HepG2 (cell line): Measurements from ENCODE around the gene BRCA1. TPM values are rescaled to one million over a fixed set of nuclear protein-coding genes. Genes with fewer than 3 reads are reported as not detected.

Source experiments
- ATRX ChIP-seq: sonication (generic); formaldehyde crosslinking; IDR thresholded peaks from 2 replicates; pipeline ENCODE4 v1.4.0; 2020; ENCODE audit warnings: missing genetic modification reagents, borderline replicate concordance
- CEBPG ChIP-seq: IDR thresholded peaks from 2 replicates; pipeline ENCODE4 v1.6.1; 2016
- FOSL1 ChIP-seq: sonication (generic); formaldehyde crosslinking; IDR thresholded peaks from 2 replicates; pipeline ENCODE4 v1.9.0; 2021; ENCODE audit warnings: missing genetic modification reagents, borderline replicate concordance
- GATAD1 ChIP-seq: IDR thresholded peaks from 2 replicates; pipeline ENCODE4 v1.6.1; 2016; ENCODE audit warnings: missing genetic modification reagents, missing compliant biosample characterization
- ISX ChIP-seq: sonication (generic); formaldehyde crosslinking; conservative IDR thresholded peaks from 2 replicates; pipeline ENCODE4 v1.5.0; 2020; ENCODE audit warnings: missing genetic modification reagents
- JARID2 ChIP-seq: sonication (generic); formaldehyde crosslinking; IDR thresholded peaks from 2 replicates; pipeline ENCODE4 v1.8.1; 2023; ENCODE audit warnings: missing genetic modification reagents, inconsistent platforms; ENCODE audit not compliant: insufficient replicate concordance
- KDM1A ChIP-seq: IDR thresholded peaks from 2 replicates; pipeline ENCODE4 v1.6.1; 2016; ENCODE audit warnings: missing compliant biosample characterization
- KDM6A ChIP-seq: IDR thresholded peaks from 2 replicates; pipeline ENCODE4 v1.6.1; 2016; ENCODE audit warnings: low read depth
- MAFF ChIP-seq: IDR thresholded peaks from 2 replicates; pipeline ENCODE4 v1.6.1; 2011; ENCODE audit warnings: low read depth, low read length, improper control_type of control experiment
- MTF1 ChIP-seq: sonication (generic); formaldehyde crosslinking; IDR thresholded peaks from 2 replicates; pipeline ENCODE4 v1.5.0; 2020; ENCODE audit warnings: missing genetic modification reagents
- NBN ChIP-seq: fragments of 450-650 bp; conservative IDR thresholded peaks from 2 replicates; pipeline ENCODE4 v1.6.1; 2017
- POLR2A ChIP-seq, 2 experiments: IDR thresholded peaks; 2 replicates each; pipeline ENCODE4 v1.6.1; 2011; ENCODE audit warnings: low read depth in 2 of 2, low read length in 2 of 2, mild to moderate bottlenecking in 1 of 2, moderate library complexity in 1 of 2; ENCODE audit not compliant: insufficient read depth in 1 of 2
- RARA ChIP-seq: IDR thresholded peaks from 2 replicates; pipeline ENCODE4 v1.6.1; 2016; ENCODE audit warnings: missing genetic modification reagents, missing compliant biosample characterization
- TARDBP ChIP-seq: sonication (generic); formaldehyde crosslinking; IDR thresholded peaks from 2 replicates; pipeline ENCODE4 v1.8.0; 2022; ENCODE audit warnings: mild to moderate bottlenecking, missing genetic modification reagents
- ZBTB7B ChIP-seq: sonication (generic); formaldehyde crosslinking; IDR thresholded peaks from 2 replicates; pipeline ENCODE4 v1.4.0; 2020; ENCODE audit warnings: missing genetic modification reagents
- ZKSCAN5 ChIP-seq: sonication (generic); formaldehyde crosslinking; IDR thresholded peaks from 2 replicates; pipeline ENCODE4 v1.5.1; 2020; ENCODE audit warnings: mild to moderate bottlenecking, missing genetic modification reagents
- ZNF20 ChIP-seq: sonication (generic); formaldehyde crosslinking; IDR thresholded peaks from 2 replicates; pipeline ENCODE4 v1.4.0; 2020; ENCODE audit warnings: mild to moderate bottlenecking, moderate library complexity, missing genetic modification reagents
- ZNF382 ChIP-seq: sonication (generic); formaldehyde crosslinking; IDR thresholded peaks from 2 replicates; pipeline ENCODE4 v1.5.0; 2020; ENCODE audit warnings: missing genetic modification reagents, mild to moderate bottlenecking, borderline replicate concordance
- ZNF564 ChIP-seq: sonication (generic); formaldehyde crosslinking; IDR thresholded peaks from 2 replicates; pipeline ENCODE4 v1.8.1; 2023; ENCODE audit warnings: mild to moderate bottlenecking, missing genetic modification reagents
- ZNF781 ChIP-seq: sonication (generic); formaldehyde crosslinking; IDR thresholded peaks from 2 replicates; pipeline ENCODE4 v1.5.1; 2020; ENCODE audit warnings: borderline replicate concordance, mild to moderate bottlenecking, missing genetic modification reagents; ENCODE audit errors: not compliant biosample characterization
- ZNF816 ChIP-seq: sonication (generic); formaldehyde crosslinking; IDR thresholded peaks from 2 replicates; pipeline ENCODE4 v1.8.0; 2022; ENCODE audit warnings: missing genetic modification reagents, mild to moderate bottlenecking, borderline replicate concordance
- ZSCAN30 ChIP-seq: sonication (generic); formaldehyde crosslinking; IDR thresholded peaks from 2 replicates; pipeline ENCODE4 v1.5.0; 2020; ENCODE audit warnings: mild to moderate bottlenecking, missing genetic modification reagents
- polyA plus RNA-seq, 8 experiments: library from polyadenylated mRNA; depleted of rRNA in 3 of 8; stranded (reverse) in 7 of 8; unstranded in 1 of 8; fragments of >200 nt; fragmentation: Illumina TruSeq in 4 of 8; extraction: Trizol in 4 of 8; gene quantifications; 2 replicates each; pipeline versions ENCODE4 v1.2.1 to v1.2.3, GENCODE V29; 2011 to 2016; ENCODE audit warnings: low read depth in 4 of 8, missing spikeins in 1 of 8, mixed read lengths in 1 of 8; ENCODE audit not compliant: insufficient read depth in 1 of 8
- total RNA-seq, 5 experiments: library from RNA; depleted of rRNA; stranded (reverse); fragments of >200 nt; fragmentation: Illumina TruSeq; extraction: Trizol; gene quantifications; 2 replicates each; pipeline ENCODE4 v1.2.3, GENCODE V29; 2016; ENCODE audit warnings: low read depth in 1 of 5
- TF ChIP-seq, protein P1 (sequence below): sonication (generic); formaldehyde crosslinking; IDR thresholded peaks from 2 replicates; pipeline ENCODE4 v1.9.0; 2021; ENCODE audit warnings: missing genetic modification reagents, borderline replicate concordance
- TF ChIP-seq, protein P2 (sequence below): IDR thresholded peaks from 2 replicates; pipeline ENCODE4 v1.6.1; 2012; ENCODE audit warnings: low read length, improper control_type of control experiment
- TF ChIP-seq, protein P3 (sequence below): IDR thresholded peaks from 2 replicates; pipeline ENCODE4 v1.6.1; 2016; ENCODE audit warnings: missing biosample characterization, missing genetic modification reagents, low read depth
- TF ChIP-seq, protein P4 (sequence below): sonication (generic); formaldehyde crosslinking; IDR thresholded peaks from 2 replicates; pipeline ENCODE4 v1.4.0; 2020; ENCODE audit warnings: missing genetic modification reagents

BRCA1 gene
- total and polyA plus RNA-seq, 2 of the 13 experiments (the other 11 are each of a cell fraction or from before 2014, with no cell fraction given): 13.3 to 37.5 TPM

DNA sequence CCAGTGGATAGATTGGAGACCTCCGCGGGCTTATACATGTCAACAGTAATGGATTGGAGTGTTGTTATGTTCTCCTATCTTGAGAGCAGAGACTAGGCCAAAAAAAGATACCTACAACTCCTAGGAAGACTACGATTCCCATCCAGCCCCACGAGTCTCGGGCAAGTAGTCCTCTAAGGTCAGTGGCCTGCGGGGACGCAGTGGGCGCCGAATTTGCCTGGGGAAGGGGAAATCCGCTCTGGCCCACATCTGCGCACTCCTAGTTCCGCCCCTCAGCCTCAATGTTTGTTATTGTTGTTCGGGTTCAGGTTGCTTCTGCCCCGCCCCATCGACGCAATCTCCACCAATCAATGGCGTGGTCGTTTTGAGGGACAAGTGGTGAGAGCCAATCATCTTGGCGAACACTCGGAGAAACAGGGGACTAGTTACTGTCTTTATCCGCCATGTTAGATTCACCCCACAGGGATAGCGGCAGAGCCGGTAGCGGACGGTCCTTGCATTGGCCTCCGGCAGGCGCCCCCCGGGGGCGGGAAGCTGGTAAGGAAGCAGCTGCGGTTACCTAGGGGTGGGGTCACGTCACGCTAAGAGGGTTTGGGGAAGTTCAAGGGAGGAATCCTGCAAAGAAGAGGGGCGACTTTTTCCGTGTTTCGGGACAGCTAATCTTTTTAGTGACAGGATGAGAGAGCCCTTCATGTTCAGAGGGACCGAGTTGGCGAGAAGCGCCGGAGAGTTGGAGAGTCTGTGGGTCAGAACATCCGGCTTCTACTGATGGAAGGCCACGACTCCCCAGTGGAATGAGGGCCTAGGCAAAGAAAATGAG is 45.8 kb upstream of the BRCA1 start, which contains the start of gene NBR1 (continued):
- TF ChIP-seq POLR2A (IDR thresholded peaks at IDR 0.05; ENCODE audit: insufficient read depth in 1 of 2, low read depth in 2 of 2, low read length in 2 of 2): peak; percentile 76 to 89
- TF ChIP-seq NBN: no peak
- TF ChIP-seq, protein P1, sequence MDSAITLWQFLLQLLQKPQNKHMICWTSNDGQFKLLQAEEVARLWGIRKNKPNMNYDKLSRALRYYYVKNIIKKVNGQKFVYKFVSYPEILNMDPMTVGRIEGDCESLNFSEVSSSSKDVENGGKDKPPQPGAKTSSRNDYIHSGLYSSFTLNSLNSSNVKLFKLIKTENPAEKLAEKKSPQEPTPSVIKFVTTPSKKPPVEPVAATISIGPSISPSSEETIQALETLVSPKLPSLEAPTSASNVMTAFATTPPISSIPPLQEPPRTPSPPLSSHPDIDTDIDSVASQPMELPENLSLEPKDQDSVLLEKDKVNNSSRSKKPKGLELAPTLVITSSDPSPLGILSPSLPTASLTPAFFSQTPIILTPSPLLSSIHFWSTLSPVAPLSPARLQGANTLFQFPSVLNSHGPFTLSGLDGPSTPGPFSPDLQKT (CRISPR knock-in tag): no peak
- peak; percentile 89 for TF ChIP-seq ZBTB7B (CRISPR knock-in tag)
- TF ChIP-seq, protein P2, sequence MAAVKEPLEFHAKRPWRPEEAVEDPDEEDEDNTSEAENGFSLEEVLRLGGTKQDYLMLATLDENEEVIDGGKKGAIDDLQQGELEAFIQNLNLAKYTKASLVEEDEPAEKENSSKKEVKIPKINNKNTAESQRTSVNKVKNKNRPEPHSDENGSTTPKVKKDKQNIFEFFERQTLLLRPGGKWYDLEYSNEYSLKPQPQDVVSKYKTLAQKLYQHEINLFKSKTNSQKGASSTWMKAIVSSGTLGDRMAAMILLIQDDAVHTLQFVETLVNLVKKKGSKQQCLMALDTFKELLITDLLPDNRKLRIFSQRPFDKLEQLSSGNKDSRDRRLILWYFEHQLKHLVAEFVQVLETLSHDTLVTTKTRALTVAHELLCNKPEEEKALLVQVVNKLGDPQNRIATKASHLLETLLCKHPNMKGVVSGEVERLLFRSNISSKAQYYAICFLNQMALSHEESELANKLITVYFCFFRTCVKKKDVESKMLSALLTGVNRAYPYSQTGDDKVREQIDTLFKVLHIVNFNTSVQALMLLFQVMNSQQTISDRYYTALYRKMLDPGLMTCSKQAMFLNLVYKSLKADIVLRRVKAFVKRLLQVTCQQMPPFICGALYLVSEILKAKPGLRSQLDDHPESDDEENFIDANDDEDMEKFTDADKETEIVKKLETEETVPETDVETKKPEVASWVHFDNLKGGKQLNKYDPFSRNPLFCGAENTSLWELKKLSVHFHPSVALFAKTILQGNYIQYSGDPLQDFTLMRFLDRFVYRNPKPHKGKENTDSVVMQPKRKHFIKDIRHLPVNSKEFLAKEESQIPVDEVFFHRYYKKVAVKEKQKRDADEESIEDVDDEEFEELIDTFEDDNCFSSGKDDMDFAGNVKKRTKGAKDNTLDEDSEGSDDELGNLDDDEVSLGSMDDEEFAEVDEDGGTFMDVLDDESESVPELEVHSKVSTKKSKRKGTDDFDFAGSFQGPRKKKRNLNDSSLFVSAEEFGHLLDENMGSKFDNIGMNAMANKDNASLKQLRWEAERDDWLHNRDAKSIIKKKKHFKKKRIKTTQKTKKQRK: peak; percentile 31; the same call in 1 of the 2 replicates
- no peak for TF ChIP-seq FOSL1
- TF ChIP-seq TARDBP (CRISPR knock-in tag): no peak; the same call in 1 of the 2 replicates
- TF ChIP-seq JARID2 (CRISPR knock-in tag): no peak
- TF ChIP-seq KDM6A (CRISPR knock-in tag): no peak; the same call in 1 of the 2 replicates
- TF ChIP-seq ATRX (CRISPR knock-in tag): no peak
- TF ChIP-seq ZNF382 (CRISPR knock-in tag): no peak
- no peak for TF ChIP-seq KDM1A (CRISPR knock-in tag)
- TF ChIP-seq ZNF781 (CRISPR knock-in tag): no peak
- peak; percentile 79 for TF ChIP-seq GATAD1 (CRISPR knock-in tag)
- TF ChIP-seq ZNF816: no peak
- no peak for TF ChIP-seq CEBPG (CRISPR knock-in tag)
- TF ChIP-seq RARA (CRISPR knock-in tag): peak; percentile 41
- no peak for TF ChIP-seq ZNF20 (CRISPR knock-in tag)
- TF ChIP-seq, protein P3, sequence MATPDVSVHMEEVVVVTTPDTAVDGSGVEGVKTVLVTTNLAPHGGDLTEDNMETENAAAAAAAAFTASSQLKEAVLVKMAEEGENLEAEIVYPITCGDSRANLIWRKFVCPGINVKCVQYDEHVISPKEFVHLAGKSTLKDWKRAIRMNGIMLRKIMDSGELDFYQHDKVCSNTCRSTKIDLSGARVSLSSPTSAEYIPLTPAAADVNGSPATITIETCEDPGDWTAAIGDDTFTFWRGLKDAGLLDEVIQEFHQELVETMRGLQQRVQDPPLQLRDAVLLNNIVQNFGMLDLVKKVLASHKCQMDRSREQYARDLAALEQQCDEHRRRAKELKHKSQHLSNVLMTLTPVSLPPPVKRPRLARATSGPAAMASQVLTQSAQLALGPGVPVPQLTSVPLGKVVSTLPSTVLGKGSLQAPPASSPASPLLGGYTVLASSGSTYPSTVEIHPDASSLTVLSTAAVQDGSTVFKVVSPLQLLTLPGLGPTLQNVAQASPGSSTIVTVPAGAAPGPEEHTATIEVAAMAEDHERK: no peak
- no peak for TF ChIP-seq ZKSCAN5 (CRISPR knock-in tag)
- TF ChIP-seq, protein P4, sequence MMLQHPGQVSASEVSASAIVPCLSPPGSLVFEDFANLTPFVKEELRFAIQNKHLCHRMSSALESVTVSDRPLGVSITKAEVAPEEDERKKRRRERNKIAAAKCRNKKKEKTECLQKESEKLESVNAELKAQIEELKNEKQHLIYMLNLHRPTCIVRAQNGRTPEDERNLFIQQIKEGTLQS (CRISPR knock-in tag): no peak; the same call in 1 of the 2 replicates
- no peak for TF ChIP-seq ISX
- peak; percentile 83; the same call in 1 of the 2 replicates for TF ChIP-seq ZNF564 (CRISPR knock-in tag)
- TF ChIP-seq ZSCAN30 (CRISPR knock-in tag): no peak
- no peak for TF ChIP-seq MTF1 (CRISPR knock-in tag)
- no peak for TF ChIP-seq MAFF
